Measurements from ENCODE around the gene RGS16. TPM values are rescaled to one million over a fixed set of nuclear protein-coding genes. Genes with fewer than 3 reads are reported as not detected.
"Not testable (repeated sequence)": the region's sequence is repeated elsewhere in the genome, so short reads cannot be mapped to it uniquely, and the experiment has no call there.

The RGS16 gene
- total and polyA plus RNA-seq, 2 experiments from 2014 or later: 7.3 to 7.6 TPM

GRCh38 chr1:182634306-182635072 lies 30.3 kb upstream of the RGS16 start:
- no peak overlapping the region for H3K4me2 ChIP-seq
- no peaks in the 10 kb centered on the region for H3K9me2 ChIP-seq (replicated peaks; ENCODE audit: insufficient read depth)
- no peaks in the 10 kb centered on the region for H3K36me3 ChIP-seq (replicated peaks; ENCODE audit: insufficient read depth, low read depth)
- WGBS (ENCODE audit: low lambda C conversion rate, missing lambda C conversion rate): 94% methylated on average over 9 of the region's 9 CpGs
- no peaks in the 10 kb centered on the region for H3K4me1 ChIP-seq (ENCODE audit: insufficient read depth)
- DNase-seq (ENCODE audit: low spot score): no peak
- H4K20me1 ChIP-seq (ENCODE audit: insufficient read depth, poor library complexity, severe bottlenecking): no peaks in the 10 kb centered on the region
- H2AFZ ChIP-seq: no peak overlapping the region
- H3K27ac ChIP-seq: no peak overlapping the region
- H3K27me3 ChIP-seq: no peaks in the 10 kb centered on the region
- no peak for TF ChIP-seq EZH2phosphoT487 (IDR thresholded peaks at IDR 0.05; ENCODE audit: low read depth, severe bottlenecking, unreplicated experiment)
- TF ChIP-seq EZH2 (IDR thresholded peaks at IDR 0.05; ENCODE audit: borderline replicate concordance): no peak
- TF ChIP-seq CTCF (IDR thresholded peaks at IDR 0.05; ENCODE audit: poor library complexity): no peak
- no peaks in the 10 kb centered on the region for H3K9me3 ChIP-seq (ENCODE audit: low read depth)
- no peaks in the 10 kb centered on the region for H3K79me2 ChIP-seq
- H3K4me3 ChIP-seq: no peak overlapping the region

- H3K4me2 ChIP-seq: no peak overlapping the region
- no peaks in the 10 kb centered on the region for H3K36me3 ChIP-seq (replicated peaks; ENCODE audit: insufficient read depth, low read depth)
- WGBS (ENCODE audit: low lambda C conversion rate, missing lambda C conversion rate): 61% methylated on average over 11 of the region's 11 CpGs
- TF ChIP-seq EZH2phosphoT487 (IDR thresholded peaks at IDR 0.05; ENCODE audit: low read depth, severe bottlenecking, unreplicated experiment): no peak
- no peak for TF ChIP-seq EZH2 (IDR thresholded peaks at IDR 0.05; ENCODE audit: borderline replicate concordance)
- no peak for TF ChIP-seq CTCF (IDR thresholded peaks at IDR 0.05; ENCODE audit: poor library complexity)
- no peak overlapping the region for H2AFZ ChIP-seq
- DNase-seq (ENCODE audit: low spot score): no peak
- no peaks in the 10 kb centered on the region for H3K9me3 ChIP-seq (ENCODE audit: low read depth)
- no peak overlapping the region for H3K27ac ChIP-seq
- H3K4me3 ChIP-seq: no peak overlapping the region
- no peaks in the 10 kb centered on the region for H3K4me1 ChIP-seq (ENCODE audit: insufficient read depth)
- no peaks in the 10 kb centered on the region for H3K79me2 ChIP-seq
- H4K20me1 ChIP-seq (ENCODE audit: insufficient read depth, poor library complexity, severe bottlenecking): no peaks in the 10 kb centered on the region
- H3K27me3 ChIP-seq: no peaks in the 10 kb centered on the region
- H3K9me2 ChIP-seq (replicated peaks; ENCODE audit: insufficient read depth): no peaks in the 10 kb centered on the region
Measured at GRCh38 chr1:182633657-182634281, 29.6 kb upstream of the RGS16 start.

GRCh38 chr1:182633031-182633430 lies 28.8 kb upstream of the RGS16 start:
- Histone ChIP-seq H4K20me1 (ENCODE audit: insufficient read depth, poor library complexity, severe bottlenecking) (no peaks in the 10 kb centered on the region), H3K27me3 (no peaks in the 10 kb centered on the region), H3K4me1 (ENCODE audit: insufficient read depth) (no peaks in the 10 kb centered on the region), H3K36me3 (replicated peaks; ENCODE audit: insufficient read depth, low read depth) (no peaks in the 10 kb centered on the region), H3K4me2 (no peak overlapping the region), H3K9me2 (replicated peaks; ENCODE audit: insufficient read depth) (no peaks in the 10 kb centered on the region), H3K9me3 (ENCODE audit: low read depth) (no peaks in the 10 kb centered on the region), H2AFZ (no peak overlapping the region), H3K27ac (no peak overlapping the region), H3K4me3 (no peak overlapping the region), H3K79me2 (no peaks in the 10 kb centered on the region)
- no peak for DNase-seq (ENCODE audit: low spot score)
- TF ChIP-seq EZH2 (IDR thresholded peaks at IDR 0.05; ENCODE audit: borderline replicate concordance) (no peak), CTCF (IDR thresholded peaks at IDR 0.05; ENCODE audit: poor library complexity) (no peak), EZH2phosphoT487 (IDR thresholded peaks at IDR 0.05; ENCODE audit: low read depth, severe bottlenecking, unreplicated experiment) (no peak)

GRCh38 chr1:182632441-182632857 lies 28.3 kb upstream of the RGS16 start:
- H3K79me2 ChIP-seq; H3K9me3 ChIP-seq (ENCODE audit: low read depth); DNase-seq (ENCODE audit: low spot score); H3K9me2 ChIP-seq (replicated peaks; ENCODE audit: insufficient read depth); H3K27me3 ChIP-seq; H3K4me2 ChIP-seq; H2AFZ ChIP-seq; H3K36me3 ChIP-seq (replicated peaks; ENCODE audit: insufficient read depth, low read depth); H3K27ac ChIP-seq; H3K4me1 ChIP-seq (ENCODE audit: insufficient read depth); H3K4me3 ChIP-seq; H4K20me1 ChIP-seq (ENCODE audit: insufficient read depth, poor library complexity, severe bottlenecking): not testable (repeated sequence)
- WGBS (ENCODE audit: low lambda C conversion rate, missing lambda C conversion rate): 46% methylated on average over 12 of the region's 12 CpGs
